Cerebellar nuclear complex (tissue), 1 donor: ENCODE data around the gene ITPRID1.

Source experiments
- DNase-seq, 2 experiments: peaks; one replicate each; lab custom pipeline; 2025; lab: John Stamatoyannopoulos, UW

Gene ITPRID1

DNA sequence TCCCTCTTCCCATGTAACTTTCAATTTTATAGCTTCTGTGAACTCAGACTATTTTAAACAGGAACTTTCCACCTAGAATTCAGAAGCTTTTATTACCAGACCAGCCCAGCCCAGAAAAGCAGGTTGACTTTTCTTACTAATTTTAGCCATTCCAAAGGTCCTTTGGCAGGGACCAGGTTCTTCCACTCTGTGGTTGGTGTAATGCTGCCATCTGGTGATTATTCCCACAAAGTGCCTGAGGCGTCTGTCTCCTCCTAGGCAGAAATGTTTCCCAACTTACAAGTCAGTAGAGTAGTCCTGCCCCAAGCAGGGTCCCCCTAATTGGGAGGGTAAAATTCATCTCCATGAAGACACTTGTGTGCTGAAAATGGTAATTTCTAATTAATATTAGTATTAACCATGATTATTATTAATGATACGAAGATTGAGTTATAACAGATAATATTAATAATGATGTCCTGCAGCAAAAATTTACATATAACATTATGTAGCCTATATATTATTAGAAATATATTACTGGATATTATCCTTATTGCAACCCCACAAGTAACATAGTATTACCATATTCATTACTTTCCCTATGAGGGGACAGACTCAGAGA, 120.1 kb downstream of the ITPRID1 start:
- DNase-seq = peak in 1 of 2 experiments; percentile 16

DNA sequence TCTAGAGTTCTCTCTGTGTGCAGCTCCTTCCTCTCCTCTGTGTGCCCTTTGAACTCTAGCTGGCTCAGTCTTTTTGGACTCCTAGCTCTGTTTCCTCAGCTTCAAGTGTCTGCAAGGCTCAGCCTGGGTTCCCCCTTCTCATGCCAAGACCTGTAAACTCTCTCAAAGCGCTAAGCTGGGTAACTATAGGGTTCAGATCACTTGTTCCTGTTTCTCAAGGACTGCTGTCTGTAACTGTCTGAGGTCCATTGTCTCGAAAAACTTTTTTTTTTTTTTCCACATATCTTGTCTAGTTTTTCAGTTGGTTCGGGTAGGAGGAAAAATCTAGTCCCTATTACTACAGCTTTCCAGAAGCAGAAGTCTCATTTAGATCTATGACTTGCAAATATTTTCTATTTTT, 126.5 kb downstream of the ITPRID1 start:
- no peak for DNase-seq

DNA sequence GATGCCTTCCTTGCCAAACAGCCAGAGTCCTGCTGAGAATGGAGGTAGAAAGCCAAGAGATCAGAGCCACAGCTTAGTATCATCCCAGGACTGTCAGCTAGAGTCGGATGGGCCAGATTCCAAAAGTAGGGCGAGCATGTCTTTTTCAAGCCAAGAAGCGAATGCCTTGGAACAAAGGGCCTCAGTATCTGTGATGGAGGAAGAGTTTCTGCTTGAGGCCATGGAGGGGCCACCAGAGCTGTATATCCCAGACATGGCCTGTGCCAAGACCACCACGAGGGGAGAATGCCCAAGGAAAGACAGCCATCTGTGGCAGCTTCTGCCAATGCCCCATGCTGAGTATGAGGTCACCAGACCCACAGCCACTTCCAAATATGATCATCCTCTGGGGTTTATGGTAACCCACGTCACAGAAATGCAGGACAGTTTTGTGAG, 128.8 kb downstream of the ITPRID1 start:
- DNase-seq = peak; percentile 54 to 80

DNA sequence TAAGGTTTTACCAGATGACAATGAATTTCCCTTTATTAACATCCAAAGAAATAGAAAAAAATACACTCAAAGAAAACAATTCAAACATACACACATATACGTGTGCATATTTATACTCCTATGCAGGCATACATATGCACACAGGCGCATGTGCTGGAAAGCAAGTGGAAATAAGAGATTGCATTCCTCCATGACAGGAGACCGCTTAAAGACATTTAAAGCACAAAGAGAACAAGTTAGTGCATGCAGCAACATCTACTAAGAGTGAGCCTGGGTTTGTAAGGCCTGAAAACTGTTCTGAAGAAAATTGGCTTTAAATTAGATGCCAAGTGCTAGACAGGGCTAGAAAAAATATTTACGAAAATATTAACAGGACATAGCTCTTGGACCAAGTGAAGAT, 133.1 kb downstream of the ITPRID1 start:
- no peak for DNase-seq

DNA sequence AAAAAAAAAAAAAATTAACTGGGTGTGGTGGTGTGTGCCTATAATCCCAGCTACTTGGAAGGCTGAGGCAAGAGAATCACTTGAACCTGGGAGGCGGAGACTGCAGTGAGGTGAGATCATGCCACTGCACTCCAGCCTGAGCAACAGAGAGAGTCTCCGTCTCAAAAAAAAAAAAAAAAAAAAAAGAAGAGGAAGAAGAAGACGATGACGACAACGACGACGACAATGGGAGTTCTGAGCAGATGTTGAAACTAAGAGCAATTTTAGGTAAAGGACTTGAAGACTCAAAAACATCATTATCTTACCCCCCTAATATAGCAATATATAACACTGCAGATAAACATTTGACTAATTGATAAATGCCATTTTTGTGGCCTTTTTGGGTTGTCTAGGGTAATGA, 133.6 kb downstream of the ITPRID1 start:
- DNase-seq = no peak

DNA sequence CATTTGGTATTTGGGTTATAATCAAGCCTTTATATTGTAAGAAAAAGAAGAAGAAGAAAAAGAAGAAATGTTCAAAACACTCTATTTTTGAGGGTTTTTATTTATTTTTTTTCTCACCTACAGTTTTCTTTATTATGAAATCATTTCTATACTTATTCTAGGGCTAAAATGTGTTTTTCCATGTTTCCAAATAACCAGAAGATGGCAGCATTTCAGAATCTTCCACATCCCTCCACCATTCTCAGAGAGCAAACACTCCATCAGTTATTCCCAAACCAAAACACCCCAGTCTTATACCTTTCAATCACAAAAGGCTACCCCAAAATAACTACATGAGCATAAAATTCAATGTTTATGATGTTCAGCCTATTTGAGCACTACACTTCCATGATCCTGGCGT, 134.4 kb downstream of the ITPRID1 start:
- DNase-seq = no peak

DNA sequence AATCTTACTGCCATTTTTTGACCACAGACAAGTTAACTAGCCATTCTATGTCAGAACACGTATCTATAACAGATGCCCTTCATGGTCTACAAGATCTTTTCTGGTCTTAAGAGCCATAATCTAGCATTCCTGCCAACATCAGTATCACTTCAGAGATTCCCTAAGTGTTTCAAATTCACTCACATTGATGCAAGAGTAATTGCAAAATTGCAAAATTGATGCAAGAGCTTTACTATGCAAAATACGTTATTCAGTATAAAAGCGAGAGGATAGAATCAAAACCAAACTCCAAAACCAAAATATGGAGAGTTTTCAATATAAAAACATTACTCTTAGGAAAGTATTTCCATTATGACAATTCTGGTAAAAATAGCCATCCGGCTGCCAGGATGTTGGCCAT, 135.0 kb downstream of the ITPRID1 start:
- no peak for DNase-seq

DNA sequence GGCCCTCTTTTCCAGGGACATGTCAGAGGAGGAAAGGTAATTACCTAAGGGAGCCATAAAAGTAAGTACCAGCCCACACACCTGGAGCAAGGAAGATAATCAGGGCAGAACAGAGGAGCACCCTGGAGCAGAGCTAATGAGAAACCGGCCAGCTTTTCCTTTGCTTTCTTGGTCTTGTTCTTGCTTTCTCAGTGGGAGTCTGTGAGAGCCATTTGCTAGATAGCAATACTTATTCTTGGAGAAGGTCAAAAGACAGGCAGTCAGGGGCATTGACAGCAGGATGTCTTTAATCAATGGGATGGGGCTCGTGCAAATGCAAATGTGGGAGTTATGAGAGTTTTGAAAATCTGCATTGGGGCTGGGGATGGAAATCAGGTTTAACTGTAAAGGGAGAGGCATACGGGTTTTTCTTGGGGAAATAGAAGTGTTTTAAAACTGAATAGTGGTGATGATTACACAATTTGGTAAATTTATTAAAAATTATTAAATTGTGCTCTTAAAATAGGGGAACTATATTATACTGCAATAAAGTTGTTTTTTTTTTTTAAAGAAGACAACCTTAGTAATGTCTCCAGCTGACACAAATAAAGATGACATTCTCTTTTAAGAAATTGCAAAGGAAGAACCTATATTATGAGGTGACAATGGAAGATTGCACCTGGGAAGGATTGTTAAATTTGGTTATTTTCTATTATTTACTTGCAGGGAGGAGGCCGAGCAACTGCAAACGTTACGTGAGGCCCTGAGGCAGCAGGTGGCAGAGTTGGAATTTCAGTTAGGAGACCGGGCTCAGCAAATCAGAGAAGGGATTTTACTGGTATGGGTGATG, 137.6 kb downstream of the ITPRID1 start:
- no peak for DNase-seq

DNA sequence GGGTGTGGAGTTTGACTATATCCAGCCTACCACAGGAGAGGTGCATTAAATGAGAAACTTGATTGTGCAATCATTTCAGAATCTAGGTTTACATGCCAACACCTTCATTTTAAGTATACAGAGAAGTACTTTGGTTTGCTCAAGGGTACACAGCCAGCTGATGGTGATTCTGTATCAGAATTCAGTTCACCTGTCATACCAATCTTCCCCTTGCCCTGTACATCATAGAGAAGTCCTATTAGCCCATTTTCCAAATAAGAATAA, 138.1 kb downstream of the ITPRID1 start:
- no peak for DNase-seq

DNA sequence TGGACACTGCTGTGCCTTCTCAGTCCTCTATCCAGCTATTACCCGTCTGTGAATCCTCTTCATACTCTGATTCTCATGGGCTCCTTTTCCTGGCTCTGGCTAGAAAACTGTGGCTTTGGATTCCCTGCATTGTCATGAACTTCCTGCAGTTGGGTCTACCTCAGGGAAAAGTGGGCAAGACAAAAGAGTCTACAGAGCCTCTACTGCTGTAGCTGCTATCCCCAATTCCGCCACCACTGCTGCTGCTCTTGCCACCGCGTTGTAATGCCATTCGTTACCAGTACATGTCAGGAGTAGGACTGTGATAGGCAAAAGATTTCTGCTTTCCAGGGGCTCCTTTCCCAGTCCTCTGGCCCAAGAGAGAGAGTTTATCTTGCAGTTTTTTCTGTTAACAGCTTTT, 149.2 kb downstream of the ITPRID1 start:
- no peak for DNase-seq

DNA sequence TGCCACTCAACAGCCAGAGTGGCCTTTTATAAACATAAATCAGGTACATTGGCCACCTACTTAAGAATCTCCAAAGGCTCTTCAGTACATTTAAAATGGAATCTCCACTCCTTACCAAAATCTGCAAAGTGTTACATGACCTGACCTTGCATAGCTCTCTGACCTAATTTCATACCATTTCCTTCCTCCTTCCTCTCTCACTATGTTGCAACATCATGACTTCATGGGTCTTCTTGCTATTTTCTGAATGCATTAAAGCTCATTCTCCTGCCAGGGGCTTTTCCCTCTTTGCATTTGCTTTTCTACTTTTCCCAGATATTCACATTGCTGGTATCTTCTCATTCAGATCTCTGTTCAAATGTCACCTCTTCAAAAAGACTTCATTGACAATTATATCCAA, 151.0 kb downstream of the ITPRID1 start:
- DNase-seq = no peak

DNA sequence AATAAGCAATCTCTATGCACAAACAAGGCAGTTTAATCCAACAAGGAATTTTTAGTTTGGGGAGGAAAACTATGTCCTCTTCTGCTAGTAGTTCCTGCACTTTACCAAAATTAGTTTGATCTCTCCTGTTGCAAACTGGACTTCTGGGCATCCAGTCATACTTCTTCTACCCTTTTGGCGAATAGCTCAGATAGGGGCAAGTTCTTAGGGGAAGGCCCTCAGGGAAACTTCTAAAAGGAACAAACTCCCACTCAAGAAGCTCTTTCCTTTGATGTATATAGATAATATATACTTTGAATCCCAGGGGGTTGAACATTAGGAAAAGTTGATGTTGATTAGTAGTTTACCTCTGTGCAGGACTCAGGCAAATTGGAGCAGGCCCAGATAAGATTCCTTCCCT, 151.7 kb downstream of the ITPRID1 start:
- DNase-seq = no peak

DNA sequence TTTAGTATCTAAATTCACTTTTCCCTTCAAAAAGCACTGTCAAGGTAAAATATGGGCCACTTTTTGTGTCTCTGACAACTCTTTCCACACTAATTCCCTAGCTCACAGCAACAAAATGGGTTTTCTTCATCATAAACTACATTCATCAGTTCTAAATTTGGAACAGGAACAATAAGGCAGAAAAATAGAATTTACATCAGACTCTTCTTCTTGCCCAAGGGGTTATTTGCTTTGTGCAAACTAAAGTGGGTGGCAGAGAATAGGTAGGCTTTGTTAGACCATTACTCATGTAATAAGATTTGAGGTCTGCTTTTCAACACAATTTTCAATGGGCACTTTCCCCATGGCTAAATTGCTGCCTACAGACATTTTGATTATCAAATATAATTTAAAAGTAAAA, 155.6 kb downstream of the ITPRID1 start:
- no peak for DNase-seq

DNA sequence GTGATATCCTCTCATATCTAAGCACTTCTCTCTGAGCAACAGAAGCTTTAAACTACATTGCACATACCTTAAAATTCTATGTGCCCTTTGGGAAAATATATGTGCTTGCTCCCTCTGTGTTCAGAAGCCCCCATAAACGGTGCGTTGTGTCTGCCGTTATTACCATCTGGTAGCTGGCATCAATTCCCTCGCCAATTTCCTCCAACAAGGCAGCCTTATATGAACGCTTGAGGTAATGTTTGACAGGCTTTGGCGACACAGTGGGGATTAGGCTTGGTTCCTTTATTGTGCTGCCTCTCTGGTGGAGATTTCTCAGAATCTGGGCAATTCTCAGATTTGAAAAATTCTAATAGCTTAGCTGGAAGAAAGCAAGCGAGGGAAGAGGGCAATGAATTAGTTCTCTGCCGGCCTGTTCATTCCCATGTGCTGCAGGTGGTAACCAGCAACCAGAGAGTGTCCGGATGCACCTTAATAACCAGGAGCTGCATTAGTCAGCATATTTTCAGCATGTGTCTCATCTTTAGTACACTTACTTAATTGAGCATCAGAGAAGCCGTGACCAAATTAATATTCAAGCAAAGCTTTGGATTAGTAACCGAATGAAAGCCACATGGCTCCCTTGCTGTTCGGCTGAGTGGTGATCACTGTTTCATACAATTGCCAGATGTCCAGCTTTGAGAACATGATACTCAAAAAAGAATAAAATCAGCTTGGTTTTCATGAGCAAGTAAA, 165.8 kb downstream of the ITPRID1 start:
- no peak for DNase-seq

DNA sequence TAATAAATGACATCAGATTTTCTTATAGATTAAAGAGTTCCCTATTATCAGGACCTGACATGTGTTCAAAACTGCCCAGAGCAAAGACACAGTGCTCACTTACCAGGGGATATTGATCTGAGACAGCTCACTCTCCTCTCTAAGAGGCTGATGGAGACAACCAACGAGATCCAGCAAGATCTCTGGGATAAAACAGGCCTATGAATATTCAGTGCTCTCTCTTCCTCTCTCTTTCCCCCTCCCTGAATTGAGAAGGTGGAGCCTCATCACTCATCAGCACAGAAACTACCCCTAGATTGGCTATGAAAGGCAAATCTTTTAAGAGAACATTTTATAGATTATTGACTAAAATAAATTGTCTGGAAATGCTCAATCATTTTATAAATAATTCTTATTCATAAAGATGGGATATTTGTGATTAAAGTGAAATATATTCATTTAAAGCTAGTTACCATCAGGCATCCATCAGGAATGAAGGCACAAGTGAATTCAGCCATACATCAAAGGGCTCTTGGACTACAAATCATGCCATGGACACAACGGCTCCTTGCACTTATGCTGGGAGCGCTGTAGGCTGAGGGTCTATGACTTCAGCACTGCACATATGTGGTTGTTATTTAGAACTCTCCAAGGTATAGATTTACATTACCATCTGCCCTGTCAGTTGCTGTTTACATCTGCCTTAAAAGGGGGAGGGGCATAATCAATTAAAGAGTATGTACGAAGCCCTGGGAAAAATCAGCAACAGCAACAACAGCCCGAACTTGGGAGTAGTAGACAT, 169.7 kb downstream of the ITPRID1 start:
- DNase-seq = no peak

DNA sequence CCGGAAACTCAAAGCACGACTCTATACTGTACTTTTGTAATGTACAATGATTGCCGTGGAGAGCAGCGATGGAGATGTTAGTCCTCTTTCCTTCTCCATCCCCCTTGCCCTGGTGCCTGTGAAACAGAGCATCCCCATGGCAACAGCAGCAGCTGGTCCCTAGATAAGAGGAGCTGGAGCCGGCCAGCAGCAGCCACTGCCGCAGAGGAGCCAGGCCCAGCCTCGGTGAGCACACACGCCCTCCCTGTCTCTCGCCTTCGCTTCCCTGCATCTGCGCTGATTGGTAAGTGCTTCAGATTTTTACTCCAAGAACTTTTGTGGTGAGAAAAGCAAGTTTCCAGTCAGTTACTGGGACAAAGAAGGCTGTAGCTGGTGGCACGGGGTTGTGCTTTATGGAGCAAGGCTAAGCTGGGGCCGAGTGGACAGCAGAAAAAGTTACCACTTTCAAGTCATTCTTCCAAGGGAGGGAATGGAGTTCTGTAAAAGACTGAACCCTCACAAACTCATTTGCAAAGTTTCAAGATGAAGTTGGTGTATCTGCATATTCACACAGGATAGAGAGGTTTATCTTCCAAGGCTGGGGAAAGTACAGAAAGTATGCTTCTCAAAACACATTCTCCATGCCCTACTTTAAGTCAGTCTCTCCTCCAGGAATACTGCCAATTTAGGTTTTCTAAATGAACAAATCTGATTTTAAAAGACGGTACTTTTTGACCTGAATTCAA, 173.3 kb downstream of the ITPRID1 start, which contains the start of gene PPP1R17:
Gene PPP1R17, plus strand, starts transcription at position 192 of the 725 bp plus-strand sequence. CDS start 5,227 bp downstream, outside the sequence.
- no peak for DNase-seq

DNA sequence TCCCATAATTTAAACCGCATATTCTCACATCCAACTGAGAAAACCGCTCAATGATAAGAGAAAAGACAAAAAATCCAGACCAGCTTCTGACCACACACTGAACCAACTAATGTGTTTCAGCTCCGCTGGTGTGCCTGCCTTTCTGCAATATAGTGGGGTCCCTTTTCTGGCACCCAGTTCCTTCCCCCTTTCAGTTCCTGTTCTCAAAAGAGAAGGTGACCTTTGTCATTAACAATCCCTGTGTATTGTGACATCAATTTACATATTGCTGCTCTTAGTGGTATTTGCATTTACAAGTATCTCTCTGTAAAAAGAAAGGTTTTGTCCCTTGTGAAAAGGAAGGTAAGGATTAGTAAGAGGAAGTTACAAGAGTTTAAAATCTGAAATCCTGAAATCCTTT, 174.5 kb downstream of the ITPRID1 start:
- DNase-seq = no peak

DNA sequence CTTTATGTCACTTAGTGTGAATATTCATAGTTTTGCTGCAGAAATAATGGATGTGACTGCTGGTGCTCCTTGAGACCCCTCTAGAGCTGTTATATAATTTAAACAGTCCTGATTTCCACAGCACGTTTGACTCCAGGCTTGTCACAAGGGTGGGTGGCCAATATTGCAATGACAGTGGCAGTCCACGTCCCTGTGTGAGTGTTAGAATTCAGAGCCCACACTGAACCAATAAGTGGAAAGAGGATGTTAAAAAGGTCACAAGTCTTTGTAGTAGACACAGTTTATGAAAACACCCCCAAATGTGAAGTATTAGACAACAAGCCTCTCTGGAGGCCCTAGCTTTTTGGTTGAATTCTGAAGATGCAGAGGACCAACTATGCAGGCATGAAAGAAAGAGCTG, 175.1 kb downstream of the ITPRID1 start:
- DNase-seq = no peak

DNA sequence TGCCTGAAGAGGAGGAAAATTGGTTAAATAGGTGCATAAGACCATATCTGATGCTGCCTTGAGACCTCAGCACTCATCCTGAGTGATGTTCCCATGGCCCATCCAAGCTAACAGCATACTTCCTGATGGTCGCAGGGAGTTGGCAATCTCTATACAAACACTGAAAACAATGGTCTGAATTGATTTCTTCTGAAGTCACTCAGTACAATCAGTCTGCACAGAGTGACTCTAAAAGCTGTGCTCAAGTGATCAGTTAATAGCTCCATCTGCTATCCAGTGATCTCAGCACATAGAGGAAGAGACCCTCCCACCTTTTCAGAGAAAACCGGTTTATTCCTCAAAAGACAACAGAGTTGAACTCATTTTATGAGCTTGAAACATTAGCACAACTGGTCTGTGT, 177.0 kb downstream of the ITPRID1 start:
- no peak for DNase-seq

DNA sequence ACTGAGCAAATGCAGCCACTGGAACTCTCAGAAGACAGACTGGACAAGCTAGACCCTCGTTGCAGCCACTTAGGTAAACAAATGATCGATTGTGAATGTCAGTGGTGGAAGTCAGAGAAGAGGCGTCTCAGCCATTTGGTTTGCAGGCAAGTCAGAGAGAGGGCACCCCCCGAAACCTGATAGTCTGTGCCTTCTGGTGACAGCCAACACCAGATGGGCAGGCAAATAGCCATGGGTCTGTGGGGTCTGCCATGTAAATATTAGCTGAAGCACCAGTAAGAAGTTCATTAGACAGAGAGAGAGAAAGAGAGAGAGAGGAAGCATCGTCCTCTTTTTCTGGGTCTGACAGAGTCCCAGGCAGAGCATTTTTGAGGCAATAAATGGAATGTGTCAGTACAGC, 178.6 kb downstream of the ITPRID1 start:
- DNase-seq = no peak

DNA sequence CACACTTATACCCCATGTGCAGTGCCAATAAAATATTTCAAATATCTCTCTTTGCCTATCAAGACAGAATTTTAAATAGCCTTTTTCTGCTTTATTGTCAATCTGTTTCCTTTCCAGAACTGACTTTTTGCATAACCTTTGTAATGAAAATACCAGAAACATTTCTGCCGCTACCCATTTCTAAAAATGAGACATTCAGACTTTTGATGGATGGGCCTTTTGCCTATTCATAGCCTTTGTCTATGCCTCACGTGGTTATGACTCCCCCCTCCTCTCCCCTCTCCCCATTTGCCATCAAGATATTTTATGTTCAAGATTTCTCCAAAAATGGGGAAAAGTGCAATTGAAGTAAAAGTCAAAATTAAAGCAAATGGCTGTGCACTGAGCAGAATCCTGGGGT, 179.0 kb downstream of the ITPRID1 start:
- DNase-seq = no peak
